Measurements from ENCODE around the gene JAK1.

JAK1 gene

GRCh38 chr1:64979358-64979757 is 13.0 kb upstream of the JAK1 start:
- DNase-seq, result no peak

DNA sequence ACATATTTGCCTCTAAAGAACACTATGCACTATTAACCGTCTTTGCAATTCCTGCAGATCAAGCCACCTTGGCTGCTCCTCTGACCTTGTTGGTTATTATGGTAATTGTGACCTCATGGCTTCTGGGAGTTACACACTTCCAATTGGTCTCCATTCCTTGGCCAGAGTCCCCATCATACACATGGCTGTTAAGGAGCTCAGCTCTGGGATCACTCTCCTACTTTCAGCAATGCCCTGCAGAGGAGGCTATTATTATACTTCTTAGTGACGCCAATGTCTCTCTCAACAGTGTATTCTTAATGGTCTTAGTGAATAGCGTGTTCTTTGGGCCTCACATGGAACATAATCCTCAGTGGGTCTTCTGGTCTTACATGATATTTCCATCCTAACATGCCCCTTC is 10.0 kb upstream of the JAK1 start:
- no peak for DNase-seq

DNA sequence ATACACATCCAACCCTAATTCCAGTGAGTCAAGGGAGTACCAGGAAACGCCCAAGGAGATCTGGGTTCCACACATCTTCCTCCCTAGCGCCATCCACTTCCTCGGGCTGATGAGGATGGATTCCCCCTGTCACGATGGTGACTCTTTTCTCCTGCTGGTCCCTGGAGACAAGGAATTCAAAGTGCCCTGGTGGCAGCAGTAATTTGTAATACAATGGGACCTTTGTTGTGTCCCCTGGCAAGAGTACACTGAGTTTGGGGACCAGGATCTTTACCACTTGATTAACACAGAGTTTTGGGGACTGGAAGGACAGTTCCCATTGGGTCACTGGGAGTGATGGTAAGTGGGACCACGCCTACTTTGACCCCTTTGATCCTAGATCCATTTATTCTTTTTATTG is 9.4 kb upstream of the JAK1 start:
- DNase-seq, result no peak

DNA sequence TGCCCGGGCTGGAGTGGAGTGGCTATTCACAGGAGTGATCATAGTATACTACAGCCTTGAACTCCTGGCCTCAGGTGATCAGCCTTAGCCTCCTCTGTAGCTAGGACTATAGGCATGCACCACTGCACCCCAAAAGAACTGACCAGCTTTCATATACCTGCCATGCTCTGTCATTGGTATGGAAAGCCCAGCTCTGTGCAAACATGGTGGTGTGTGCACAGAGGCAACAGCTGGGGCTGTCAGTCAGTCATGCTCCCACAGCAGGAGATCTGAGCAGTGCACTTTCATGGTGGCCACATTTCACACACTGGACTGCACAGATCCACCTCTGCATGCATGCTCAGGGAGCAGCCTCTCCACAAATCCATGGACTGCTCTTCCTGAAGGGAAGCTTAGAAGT is 8.8 kb upstream of the JAK1 start:
- DNase-seq, result no peak

- no peak for DNase-seq
These were observed 8.0 kb upstream of the JAK1 start for GRCh38 chr1:64974288-64974825.

- no peak for DNase-seq
These were observed 6.8 kb upstream of the JAK1 start for GRCh38 chr1:64973061-64973647.

DNA sequence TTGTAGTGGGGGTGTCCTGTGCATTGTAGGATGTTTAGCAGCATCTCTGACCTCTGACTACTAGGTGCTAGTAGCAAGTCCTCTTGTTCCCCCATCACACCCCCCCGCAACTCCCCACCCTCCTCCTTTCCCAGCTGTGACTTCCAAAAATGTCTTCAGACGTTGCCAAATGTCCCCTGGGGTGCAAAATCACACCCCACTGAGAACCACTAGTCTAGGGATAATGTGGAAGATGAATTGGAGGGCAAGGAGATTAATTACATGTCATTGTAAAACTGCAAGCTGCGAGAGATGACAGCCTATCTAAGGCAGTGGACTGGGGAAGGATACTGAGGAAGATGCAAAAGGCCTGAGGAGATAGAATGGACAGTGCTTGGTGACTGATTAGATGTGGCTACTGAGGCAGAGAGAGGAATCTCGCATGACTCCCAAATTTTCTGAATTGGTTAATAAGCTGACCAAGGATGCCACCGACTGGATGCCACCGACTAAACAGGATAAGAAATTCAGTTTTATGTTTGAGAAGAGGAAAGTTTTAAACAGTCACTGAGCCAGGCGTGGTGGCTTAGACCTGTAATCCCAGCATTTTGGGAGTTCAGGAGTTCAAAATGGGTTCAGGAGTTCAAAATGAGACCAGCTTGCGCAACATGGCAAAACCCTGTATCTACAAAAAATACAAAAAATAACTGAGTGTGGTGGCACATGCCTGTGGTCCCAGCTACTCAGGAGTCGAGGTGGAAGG is 3.1 kb upstream of the JAK1 start:
- no peak for DNase-seq

DNA sequence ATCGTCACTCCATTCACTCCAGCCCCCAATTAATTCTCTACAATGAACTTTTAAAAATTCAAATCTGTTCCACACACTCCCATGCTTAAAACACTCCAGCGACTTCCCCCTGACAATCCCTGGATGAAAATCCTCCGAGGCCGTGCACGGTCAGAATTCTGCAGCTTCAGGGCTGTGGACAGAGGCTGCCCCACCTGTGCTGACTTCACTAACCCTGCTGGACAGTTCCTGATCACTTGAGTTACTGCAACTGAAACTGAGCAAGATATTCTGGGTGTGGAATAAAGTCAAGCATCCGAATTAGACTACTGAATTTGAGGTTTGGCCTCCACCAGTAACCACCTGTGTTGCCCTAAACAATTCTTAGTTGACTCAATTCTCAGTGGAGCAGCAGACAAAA is 1.0 kb upstream of the JAK1 start:
- no peak for DNase-seq

DNA sequence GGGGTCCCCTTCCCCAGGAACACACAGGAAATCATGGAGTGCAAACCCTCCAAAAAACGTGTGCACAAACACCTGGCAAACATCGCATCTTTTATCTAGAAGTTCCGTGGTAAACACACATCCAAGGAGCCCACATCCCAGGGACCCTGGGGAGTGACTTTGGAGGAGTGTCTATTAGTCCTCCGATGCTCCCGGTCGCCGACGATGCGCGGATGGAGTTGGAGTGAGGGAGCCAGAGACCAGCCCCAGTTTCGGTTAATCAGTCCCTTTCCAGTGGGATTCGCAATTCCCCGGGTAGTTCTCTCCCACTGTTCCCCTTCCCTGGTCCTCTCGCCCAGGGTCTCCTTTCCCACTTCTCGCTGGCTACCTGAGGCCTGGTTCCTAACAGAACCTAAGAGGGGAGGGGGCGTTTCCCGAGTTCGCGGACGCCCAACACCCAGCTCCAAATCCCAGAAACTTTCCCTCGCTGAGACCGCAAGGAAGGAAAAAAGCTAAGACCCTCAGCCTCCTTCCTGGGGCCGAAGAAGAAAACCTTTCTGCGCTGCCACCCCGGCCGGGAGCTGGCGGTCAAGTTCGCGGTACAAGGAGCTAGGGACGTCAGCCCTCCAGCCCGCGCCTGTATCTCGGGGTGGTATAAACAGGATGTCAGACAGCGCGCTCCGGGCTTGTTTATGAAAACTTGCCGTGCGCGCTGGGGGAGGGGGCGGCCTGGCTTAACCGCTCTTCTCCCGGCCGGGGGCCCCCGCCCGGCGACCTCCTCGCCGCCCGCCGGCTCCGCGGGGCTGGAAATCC is 787 bp downstream of the JAK1 start:
- DNase-seq, result no peak

DNA sequence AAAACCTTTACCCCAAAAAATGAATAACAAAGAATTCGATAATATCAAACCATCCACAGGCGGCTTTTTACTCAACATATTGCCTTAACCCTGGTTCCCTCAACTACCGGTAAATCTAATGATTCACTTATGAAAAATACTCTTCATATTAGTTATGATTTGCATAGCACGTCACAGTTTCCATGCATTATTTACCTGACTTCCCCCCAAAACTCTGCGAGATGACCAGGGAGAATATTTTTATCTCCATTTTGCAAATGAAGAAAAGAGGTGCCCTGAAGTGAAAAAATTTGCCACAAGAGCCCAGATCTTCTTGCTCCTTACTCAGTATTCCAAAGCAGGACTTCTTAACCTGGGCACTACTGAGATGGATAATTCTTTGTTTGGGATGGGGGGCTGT is 2.9 kb downstream of the JAK1 start:
- no peak for DNase-seq

- no peak for DNase-seq
These were observed 3.9 kb downstream of the JAK1 start for GRCh38 chr1:64962441-64962840.

GRCh38 chr1:64961923-64962322 is 4.4 kb downstream of the JAK1 start:
- DNase-seq, result no peak

- DNase-seq, result no peak
These were observed 5.6 kb downstream of the JAK1 start for GRCh38 chr1:64960731-64961130.

DNA sequence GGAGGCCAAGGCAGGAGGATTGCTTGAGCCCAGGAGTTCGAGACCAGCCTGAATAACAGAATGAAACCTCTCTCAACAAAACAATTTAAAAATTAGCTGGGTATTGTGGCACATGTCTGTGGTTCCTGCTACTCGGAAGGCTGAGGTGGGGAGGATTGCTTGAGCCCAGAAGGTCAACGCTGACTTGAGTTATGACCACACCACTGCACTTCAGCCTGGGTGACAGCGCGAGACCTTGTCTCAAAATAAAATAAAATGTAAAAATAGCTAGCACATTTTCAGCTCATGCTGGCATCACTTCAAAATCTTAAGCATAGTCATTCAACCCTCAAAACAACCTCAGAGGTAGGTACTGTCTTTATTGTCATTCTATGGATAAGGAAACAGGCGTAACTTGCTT is 6.4 kb downstream of the JAK1 start:
- no peak for DNase-seq

DNA sequence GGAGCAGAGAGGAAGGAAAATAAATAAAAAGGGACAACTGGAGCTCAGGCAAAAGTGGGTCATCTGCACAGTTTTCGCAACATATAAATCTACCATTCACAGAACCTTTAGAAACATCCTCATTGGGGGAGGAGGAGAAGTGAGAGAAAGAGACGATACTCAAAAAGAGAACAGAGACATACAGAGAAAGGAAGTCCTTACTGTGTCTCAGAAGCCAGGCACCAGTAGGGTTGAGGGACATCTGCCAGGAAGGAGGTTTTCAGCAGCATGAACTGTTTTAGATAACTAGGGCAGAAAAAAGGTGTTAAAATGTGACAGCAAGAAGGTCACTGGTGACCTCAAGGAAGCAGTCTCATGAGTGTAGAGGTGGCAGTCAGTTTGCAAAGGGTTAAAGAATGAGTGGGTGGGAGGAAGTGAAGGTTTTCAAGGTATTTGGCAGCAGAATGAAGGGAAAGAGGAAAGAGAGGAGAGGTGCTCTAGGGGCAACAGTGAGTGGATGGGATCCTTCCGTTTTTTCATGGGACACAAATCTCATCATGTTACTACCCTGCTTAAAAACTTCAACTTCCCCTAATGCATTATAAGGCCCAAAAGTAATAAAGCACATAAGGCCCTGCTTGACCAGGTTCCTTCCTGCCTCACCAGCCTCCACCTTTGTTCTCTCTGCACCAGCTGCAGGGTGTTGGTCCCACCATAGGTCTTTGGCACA is 9.5 kb downstream of the JAK1 start:
- DNase-seq, result no peak

DNA sequence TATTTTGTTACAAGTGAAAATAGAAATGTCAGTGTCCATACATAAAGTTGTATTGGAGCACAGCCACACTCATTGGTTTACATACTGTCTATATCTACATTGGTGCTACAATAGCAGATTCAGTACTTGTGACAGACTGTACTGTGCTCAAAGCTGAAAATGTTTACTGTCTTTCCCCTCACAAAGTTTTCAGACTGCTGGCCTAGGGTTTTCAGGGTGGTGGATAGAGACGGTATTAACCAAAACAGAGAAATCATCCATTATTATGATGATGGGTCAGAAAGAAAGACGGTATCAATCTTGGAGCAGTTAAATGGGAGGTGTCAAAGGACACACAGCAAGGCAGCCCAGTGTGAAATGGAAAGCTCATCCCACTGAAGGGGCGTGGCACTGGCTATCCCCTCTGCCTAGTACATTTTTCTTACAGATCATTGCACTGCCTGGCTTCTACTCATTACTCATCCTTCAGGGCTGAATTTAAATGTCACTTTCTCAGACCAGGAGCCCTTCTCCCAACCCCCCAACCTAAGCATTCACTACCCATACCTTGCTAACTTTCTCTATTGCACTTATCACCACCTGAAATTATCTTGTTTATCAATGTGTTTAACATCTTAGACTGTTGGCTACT is 10.2 kb downstream of the JAK1 start:
- DNase-seq, result no peak

DNA sequence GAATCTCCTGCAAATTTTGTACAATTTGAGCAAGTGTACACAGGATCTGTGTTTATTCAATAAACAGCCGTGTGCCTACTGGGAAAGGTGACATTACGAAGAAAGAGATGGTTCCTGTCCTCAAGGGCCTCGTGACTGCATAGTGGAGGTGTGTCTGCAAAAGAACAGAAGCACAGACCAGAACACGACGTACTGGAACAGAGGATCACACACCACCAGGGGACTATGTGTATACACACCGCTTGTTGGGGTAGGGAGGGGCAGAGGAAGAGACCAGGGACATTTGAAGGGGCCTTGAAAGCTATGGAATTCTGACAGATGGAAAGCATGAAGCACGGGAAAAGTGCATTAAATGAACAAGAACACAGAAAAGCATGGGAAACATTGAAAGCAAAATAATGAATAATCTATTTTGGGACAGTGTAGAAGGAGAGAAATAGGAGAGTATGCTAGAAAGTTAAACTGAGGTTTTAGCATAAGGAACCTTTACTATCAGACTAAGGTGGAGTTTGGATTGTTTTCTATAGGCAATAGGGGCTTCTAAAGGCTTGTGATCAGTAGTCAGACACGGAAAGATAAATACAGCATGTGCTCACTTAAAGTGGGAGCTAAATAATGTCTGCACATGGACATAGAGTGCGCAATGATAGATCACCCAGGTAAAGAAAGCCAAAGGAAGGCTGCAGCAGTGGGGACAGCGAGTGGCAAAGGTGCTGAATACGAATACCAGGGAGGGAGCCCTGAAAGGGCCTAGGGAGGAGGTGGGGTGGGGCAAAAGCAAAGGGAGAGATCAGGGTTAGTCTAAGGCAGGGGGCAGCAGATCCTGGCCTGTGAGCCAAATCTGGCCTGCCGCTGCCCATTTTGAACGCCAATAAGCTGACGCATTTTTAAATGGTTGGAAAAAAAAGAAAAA is 11.0 kb downstream of the JAK1 start:
- DNase-seq, result no peak

DNA sequence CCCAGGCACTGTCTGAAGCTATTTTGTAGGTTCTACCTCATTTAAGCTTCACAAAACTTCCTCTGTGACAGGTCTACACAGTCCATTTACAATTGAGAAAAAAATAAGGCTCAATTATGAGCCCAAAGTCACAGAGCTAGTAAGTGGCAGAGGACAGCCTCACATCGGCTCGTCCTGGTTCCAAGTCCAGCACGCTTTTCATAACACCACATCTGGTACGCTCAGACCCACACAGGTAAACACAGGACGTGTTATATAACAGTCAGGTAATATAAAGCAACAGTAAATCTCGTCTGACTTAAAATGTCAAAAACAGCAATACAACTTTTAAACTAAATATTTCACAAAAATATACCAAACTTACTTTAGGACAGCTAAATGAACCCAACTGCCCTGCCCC is 13.1 kb downstream of the JAK1 start:
- DNase-seq, result no peak

DNA sequence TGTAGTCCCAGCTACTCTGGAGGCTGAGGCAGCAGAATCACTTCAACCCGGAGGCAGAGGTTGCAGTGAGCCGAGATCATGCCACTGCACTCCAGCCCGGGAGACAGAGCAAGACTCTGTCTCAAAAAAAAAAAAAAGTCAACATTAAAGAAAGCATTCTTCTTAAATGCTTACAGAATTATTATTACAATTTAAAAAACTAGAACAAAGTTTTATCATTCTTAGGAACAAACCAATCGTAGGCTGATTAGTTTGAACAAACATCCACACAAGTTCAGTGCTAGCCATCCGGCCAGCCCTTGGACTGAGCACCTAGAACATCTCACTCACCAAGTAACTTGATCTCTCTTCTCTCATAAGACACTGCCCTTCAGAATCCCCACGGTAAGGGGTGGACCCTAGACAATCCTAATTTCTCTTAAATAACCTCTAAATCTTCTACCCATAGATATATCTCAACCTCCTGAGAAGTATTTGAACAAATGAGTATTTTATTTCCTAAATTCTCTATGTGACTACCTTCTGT is 16.0 kb downstream of the JAK1 start:
- DNase-seq, result no peak

DNA sequence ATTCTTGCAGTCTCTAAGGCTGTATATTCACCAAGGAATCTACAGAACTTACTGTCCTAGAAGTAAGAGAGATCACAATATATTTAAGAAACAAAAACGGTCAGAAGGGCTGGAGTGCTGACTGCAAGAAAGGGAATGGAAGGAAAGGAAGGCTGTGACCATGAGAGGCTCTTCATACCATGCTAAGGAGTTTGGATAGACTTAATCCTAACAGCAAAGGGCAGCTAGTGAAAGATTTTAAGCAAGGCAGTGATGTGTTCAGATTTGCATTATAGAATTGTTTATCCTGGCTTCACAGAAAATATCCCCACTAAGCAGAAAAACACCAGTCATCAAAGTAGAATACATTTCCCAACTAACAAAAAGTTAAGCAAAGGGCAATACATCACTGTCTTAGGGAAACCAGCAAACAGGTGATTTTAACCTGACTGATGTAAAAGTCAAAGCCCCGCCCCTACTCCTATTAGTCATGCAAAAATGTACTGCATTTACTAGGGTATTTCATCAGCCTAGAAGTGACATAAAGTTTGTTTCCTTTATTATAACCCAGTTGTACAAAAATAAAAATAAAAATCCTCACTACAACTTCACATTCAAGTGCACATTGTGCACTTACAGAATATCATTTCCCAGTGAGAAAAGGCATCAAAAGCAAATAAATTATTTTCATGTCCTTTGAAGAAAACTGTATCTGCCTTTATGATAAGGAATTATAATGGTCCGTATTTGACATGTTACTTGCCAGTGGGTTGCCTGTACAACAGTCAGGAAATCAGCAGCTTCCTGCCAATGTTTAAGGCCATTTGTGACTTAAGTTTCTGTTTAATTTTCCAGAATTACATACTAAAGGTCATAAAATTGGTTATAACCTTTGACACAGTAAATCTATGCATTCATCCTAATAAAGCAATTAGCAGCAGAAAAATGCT is 17.2 kb downstream of the JAK1 start:
- DNase-seq, result no peak

Data from amniotic stem cell (primary cell).